HG02610 (cell line): ENCODE data around the gene ICAM1.
"Not testable (repeated sequence)": the region's sequence is repeated elsewhere in the genome, so short reads cannot be mapped to it uniquely, and the experiment has no call there.

ENCODE experiments used
- ATAC-seq: cut with Tn5 transposase; IDR thresholded peaks from one replicate; pipeline ENCODE4 v1.9.1; 2021; ENCODE audit warnings: mild to moderate bottlenecking, moderate library complexity; ENCODE audit not compliant: unreplicated experiment

Gene ICAM1

DNA sequence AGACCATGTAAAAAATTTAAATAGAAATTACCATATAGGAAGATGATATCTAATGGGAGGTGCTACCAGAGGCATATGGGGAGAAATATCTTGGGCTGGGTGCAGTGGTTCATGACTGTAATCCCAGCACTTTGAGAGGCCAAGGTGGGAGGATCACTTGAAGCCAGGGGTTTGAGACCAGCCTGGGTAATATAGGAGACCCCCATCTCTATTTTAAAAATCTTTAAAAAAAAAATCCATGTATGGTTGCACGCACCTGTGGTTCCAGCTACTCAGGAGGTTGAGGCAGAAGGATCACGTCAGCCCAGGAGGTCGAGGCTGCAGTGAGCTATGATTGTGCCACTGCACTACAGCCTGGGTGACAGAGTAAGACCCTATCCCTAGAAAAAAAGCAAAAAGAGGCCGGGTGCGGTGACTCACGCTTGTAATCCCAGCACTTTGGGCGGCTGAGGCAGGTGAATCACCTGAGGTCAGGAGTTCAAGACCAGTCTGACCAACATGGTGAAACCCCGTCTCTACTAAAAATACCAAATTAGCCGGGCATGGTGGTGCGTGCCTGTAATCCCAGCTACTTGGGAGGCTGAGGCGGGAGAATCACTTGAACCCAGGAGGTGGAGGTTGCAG, 29.0 kb upstream of the ICAM1 start:
- ATAC-seq = not testable (repeated sequence)

DNA sequence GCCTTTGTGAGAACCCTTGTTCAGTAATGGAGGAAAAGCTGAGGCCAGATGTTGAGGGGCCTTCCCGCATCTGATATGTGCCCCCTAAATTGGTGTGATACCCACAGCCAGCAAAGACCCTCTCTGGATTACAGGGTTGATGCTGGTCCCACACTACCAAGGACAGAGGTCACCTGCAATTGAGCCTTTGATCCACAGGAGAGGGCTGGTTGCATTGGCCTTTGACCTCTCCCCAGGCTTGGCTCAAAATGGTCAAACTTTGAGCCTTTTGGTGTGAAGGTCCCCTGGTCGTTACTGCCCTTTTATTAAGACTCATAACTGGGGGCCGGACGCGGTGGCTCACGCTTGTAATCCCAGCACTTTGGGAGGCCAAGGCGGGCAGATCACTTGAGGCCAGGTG, 27.3 kb upstream of the ICAM1 start:
- no peak for ATAC-seq

DNA sequence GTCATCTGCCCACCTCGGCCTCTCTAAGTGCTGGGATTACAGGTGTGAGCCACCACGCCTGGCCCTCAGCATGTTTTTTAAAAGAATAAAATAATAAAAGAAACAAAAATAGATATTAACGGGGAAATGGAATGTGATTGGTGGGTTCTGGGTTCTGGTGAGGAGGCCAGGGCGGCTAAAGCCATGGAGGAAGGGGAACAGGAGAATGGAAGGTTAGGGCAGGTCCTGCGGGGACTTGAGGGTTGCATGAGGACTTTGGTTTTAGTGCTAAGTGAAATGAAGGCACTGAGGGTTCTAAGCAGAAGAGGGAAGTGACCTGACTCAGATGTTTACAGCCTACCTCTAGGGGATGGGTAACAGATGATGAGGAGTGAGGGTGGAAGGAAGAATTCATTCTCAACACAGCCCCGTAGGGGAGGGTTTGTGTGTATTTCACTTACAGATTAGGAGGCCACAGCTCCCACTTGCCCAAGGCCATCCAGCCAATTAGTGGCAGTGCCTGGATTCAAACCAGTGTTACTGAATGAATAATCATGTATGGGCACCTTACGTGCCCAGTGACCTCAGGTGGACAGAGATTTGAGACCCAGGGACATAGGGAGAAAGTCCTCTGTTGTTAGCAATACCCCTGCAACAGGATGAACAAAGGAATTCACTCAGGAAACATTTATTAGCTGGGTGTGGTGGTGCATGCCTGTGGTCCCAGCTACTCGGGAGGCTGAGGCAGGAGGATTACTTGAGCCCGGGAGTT, 25.6 kb upstream of the ICAM1 start:
- ATAC-seq = no peak

DNA sequence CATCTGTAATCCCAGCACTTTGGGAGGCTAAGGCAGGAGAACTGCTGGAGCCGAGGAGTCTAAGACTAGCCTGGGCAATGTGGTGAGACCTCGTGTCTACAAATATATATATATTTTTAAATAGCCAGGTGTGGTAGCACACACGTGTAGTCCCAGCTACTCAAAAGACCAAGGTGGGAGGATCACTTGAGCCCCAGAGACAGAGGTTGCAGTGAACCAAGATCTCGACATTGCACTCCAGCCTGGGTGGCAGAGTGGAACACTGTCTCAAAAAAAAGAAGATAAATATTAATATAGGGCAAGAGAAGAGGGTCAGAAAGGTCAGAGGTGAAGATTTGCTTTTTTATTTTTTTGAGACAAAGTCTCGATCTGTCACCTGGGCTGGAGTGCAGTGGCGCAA, 24.4 kb upstream of the ICAM1 start:
- ATAC-seq = no peak

DNA sequence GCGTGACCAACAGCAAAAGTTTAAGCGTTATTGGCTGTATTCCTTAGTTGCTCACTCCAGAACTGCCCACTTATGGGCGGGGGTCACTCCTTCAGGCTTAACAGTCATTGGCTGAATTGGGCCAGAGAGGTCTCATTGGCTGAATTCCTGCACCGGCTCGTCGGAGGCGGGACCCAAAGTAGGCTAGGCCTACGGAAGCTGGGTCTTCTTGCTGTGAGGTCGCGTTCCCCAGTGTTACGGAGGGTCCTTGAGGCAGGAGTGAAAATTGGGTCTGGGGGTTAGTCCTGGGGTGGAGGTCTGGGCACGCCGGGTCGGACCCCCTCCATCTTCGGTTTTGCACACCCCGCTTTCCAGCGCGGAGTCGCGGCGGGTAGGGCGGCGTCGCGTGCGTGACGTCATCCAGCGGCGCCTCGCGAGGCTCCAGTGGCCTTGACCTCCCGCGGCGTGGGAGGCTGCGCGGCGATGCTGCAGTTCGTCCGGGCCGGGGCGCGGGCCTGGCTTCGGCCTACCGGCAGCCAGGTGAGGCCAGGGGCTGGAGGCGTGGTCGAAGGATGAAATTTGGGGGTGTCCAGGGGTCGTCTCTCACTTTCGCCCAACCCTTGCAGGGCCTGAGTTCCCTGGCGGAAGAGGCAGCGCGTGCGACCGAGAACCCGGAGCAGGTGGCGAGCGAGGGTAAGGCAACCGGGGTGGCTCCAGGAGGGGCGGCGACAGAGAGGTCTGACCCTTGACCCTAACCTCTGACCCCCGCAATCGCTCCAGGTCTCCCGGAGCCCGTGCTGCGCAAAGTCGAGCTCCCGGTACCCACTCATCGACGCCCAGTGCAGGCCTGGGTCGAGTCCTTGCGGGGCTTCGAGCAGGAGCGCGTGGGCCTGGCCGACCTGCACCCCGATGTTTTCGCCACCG, 18.9 kb upstream of the ICAM1 start, which contains the start of gene MRPL4:
TSS of gene MRPL4 (plus strand) at position 423 of the 903 bp plus-strand sequence. CDS start at position 463, 40 bp downstream.
- peak; percentile 88 for ATAC-seq

DNA sequence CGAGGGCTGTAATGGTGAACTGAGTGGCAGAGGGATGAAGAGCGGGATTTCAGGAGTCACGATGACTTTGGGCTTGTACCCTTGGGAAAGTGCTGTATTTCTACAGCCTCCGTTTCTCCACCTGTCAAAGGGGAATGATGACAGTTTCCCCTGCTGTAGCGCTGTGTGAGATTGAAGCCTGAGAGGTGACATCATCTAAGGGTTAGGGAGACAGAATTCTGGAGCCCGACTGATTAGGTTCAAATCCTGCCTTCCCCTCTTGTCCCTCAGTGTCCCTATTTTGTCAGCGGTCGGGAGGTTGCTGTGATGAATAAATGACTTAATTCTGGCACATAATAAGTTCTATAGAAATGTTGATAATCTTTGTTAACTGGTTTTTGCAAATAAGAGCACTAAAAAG, 18.2 kb upstream of the ICAM1 start:
- no peak for ATAC-seq

DNA sequence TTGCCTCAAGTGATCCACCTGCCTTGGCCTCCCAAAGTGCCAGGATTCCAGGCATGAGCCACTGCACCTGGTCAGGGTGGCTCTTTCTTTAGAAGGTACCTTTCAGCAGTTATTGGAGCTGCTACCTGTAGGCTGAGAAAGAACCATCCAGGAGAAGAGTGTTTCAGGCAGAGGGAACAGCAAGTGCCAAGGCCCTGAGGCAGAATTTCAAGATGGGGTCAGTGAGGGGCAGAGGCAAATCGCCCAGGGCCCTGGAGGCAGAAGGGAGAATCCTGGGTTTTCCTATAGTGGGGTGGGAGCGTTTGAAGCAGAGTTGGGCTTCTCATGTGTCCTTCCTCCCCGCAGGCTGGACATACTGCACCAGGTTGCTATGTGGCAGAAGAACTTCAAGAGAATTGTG, 16.7 kb upstream of the ICAM1 start:
- no peak for ATAC-seq

DNA sequence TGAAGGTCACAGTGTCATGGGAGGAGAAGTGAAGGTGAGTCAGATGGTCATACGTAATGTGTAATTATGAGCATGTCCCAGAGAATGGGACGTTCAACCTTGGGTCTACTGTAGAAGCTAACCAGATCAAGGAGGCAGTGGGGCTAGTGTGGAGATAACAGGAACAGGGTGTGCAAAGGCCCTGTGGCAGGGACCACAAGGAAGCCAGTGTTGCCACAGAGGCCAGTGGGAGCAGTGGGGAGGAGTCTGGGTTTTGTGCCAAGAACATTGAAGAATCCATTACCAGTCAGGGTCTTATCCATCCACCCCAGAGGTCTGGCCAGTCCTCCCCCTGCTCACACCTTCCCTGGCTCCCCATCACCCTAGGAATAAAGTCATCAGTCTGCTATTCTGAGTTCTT, 15.6 kb upstream of the ICAM1 start:
- no peak for ATAC-seq

DNA sequence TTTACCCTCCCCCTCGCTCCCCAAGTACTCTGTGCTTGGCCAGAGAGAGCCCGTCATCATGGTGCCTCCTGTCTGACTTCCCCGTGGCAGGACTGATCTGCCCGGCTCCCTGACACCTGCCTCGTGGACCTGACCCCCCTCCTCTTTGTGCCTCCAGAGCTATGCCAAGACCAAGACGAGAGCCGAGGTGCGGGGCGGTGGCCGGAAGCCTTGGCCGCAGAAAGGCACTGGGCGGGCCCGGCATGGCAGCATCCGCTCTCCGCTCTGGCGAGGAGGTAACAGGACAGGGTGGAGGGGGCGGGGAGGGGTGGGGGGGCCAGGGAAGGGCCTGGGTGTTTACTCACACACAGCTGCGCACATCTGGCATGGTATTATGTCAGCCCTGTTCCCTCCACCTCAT, 14.4 kb upstream of the ICAM1 start:
- no peak for ATAC-seq

DNA sequence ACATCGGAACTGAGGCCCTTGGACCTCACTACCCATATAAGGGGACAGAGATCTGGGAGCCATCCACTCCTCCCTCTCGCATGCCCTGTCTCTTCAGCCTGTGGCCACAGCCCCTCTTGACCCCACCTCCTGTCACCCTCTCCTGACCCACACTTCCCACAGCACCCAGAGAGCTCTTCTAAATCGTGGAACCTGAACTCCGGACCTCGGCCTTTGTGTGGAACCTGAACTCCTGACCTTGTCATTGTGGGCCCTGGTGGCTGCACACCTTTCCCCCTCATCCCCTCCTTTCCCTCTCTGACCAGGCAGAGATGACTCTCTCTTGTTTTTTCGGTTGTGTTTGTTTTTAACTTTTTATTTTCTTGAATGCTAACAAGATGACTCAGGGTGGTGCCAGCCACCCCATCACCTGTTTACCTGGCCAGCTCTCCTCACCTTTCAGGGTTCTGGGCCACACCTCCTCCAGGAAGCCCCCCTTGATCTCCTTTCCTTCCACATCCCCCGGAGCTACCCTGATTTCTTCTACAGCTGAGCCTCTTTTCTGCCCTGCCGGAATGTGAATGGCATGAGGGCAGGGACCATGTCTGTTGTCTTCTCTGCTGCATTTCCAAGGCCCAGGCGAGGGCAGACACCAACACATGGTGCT, 13.8 kb upstream of the ICAM1 start:
- no peak for ATAC-seq

DNA sequence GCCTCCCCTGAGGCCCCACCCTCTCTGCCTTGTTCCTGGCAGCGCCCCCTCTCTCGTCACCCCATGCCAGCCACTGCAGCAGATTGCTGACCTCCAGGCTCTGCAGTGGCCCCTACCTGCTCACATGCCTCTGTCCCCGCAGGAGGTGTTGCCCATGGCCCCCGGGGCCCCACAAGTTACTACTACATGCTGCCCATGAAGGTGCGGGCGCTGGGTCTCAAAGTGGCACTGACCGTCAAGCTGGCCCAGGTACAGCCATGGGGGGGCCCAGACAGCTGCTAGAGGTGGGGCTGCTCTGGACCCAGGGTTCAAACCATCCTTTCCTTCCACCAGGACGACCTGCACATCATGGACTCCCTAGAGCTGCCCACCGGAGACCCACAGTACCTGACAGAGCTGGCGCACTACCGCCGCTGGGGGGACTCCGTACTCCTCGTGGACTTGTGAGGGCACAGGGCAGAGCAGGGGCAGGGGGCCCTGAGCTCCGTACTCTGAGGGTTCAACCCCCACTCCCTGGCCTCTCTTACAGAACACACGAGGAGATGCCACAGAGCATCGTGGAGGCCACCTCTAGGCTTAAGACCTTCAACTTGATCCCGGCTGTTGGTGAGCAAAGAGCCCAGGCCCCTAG, 12.7 kb upstream of the ICAM1 start:
- ATAC-seq = no peak

DNA sequence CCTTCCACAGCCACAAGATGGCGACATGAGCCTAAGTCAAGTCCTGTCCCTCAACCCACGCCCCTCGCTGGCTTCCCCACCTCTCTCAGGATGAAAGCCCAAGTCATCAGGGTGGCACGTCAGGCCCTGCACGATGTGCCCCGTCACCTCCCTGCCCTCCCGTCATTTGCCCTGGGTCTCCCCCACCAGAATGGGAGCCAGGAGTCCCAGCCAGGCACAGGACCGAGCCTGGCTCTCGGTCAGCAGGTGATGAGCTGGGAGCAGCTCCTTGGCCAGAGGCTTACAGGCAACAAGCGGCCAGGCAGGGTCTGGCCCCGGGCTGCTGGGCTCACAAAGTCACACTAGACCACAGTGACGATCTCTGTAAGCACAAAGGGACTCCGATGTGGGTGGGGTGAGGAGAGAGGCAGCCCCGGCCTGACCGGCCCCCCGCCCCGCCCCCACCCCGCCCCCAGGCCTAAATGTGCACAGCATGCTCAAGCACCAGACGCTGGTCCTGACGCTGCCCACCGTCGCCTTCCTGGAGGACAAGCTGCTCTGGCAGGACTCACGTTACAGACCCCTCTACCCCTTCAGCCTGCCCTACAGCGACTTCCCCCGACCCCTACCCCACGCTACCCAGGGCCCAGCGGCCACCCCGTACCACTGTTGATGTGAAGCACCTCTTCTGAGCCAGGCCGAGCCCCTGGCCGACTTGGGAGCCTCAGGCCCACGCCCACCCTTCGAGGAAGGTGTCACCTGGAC, 11.6 kb upstream of the ICAM1 start:
- no peak for ATAC-seq

DNA sequence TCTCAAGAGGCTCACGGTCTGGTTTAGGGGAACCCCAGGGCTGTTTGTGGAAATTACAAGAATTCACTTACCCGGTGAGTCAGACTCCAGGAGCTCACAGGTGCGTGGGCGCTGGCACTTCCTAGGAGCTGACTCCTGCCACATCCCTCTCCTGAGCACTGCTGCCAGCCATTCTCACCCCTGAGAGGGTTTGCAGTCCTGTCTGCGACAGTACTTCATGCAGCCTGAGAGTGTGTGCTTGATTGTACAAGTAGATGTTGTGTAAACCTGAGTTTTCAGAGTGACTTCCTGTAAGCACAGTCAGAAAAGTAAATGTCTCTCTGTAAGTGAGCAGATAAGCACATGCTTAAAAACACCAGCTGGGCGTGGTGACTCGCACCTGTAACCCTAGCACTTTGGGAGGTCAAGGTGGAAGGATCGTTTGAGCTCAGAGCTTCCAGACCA, 10.8 kb upstream of the ICAM1 start:
- ATAC-seq = no peak

DNA sequence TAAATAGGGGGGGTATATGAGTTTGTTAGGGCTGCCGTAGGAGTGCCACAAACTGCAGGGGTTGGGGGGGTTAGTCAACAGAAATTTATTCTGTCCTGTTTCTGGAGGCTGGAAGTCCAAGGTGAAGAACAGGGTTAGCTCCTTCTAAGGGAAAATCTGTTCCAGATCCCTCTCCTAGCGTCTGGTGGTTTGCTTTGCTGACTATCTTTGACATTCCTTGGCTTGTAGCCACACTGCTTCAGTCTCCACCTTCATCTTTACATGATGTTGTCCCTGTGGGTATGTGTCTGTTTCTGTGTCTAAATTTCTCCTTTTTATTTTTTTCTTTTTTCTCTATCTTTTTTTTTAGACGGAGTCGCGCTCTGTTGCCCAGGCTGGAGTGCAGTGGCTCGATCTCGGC, 8.1 kb upstream of the ICAM1 start:
- no peak for ATAC-seq

DNA sequence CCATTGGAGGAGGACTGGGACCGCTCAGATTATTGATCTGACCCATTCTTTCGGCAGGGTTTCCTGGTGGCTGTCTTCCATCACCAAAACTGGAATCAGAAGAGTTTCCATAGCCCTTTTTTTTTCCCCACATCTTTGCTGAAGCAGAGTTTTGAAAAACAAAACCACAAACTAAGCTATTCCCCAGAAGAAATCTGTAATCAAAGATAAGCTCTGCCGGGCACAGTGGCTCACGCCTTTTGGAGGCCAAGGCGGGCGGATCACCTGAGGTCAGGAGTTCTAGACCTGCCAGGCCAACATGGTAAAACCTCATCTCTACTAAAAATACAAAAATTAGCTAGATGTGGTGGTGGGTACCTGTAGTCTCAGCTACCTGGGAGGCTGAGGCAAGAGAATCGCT, 4.2 kb upstream of the ICAM1 start:
- no peak for ATAC-seq

DNA sequence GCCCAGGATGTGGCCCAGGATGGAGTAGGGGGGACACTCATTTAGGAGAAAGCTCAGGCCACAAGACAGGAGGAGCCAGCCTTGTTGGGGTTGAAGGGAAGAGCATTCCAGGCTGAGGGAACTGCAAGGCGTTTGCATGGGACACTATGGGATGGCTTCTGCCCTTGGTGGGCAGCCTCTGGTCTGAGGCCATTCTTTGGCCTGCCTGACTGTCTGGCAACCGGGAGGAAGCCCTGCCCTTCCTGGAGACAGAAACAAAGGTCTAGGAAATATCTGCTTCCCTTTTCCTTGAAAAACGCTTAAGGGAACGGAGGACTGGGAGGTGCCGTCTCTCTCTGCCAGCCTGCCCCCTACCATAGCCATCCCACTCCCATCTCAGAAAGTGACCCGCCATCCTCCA, 2.8 kb upstream of the ICAM1 start:
- ATAC-seq = no peak

DNA sequence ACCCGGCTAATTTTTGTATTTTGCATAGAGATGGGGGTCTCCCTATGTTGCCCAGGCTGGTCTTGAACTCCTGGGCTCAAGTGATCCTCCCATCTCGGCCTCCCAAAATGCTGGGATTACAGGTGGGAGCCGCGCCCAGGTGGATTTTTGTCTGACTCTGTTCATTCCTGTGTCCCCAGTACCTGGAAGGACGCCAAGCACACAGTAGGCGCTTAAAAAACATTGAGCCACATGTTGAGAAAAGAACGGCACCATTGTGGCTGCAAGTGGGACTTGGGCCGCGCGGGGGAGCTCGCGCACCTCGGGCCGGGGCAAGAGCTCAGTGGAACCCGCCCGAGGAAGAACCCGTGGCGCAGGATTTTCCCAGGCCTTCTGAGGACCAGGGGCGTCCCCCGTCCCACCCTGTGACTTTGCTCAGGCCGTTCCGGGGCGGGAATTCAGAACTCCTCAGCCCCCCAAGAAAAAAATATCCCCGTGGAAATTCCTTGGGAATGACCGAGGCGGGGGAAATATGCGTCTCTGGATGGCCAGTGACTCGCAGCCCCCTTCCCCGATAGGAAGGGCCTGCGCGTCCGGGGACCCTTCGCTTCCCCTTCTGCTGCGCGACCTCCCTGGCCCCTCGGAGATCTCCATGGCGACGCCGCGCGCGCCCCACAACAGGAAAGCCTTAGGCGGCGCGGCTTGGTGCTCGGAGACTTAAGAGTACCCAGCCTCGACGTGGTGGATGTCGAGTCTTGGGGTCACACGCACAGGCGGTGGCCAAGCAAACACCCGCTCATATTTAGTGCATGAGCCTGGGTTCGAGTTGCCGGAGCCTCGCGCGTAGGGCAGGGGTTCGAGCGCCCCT, 1.4 kb upstream of the ICAM1 start:
- ATAC-seq = peak; percentile 39

DNA sequence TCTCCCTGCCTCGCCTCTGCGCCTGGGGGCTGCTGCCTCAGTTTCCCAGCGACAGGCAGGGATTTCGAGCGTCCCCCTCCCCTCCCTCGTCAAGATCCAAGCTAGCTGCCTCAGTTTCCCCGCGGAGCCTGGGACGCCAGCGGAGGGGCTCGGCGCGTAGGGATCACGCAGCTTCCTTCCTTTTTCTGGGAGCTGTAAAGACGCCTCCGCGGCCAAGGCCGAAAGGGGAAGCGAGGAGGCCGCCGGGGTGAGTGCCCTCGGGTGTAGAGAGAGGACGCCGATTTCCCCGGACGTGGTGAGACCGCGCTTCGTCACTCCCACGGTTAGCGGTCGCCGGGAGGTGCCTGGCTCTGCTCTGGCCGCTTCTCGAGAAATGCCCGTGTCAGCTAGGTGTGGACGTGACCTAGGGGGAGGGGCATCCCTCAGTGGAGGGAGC, 722 bp upstream of the ICAM1 start:
- ATAC-seq = peak; percentile 35

DNA sequence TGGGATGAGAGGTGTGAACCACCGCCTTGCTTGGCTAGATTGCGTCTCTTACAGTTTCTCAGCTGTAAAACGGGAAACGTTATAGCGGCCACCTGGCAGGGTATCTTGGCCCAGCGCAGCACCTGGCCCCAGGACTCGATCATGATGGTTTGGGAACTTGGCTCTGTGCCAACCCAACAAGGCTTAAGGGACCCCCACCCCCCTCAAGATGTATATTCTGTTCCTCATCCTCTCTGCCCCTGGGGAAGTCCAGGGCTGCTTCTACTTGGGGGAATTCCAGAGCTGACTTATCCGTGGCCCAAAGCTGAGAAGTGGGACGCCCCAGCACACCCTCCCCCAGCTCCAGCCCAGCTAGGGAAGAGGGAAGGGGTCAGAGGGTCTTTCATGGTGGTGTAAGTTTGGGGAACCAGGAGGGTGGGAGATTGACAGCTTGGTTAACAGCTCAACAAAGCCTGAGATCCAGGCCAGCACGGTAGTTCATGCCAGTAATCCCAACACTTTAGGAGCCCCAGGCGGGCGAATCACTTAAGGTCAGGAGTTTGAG, 695 bp downstream of the ICAM1 start:
- peak; percentile 22 for ATAC-seq
